Lower leg skin (tissue), 4 donors: ENCODE measurements around the gene SPAG5. TPM values are rescaled to one million over a fixed set of nuclear protein-coding genes. Genes with fewer than 3 reads are reported as not detected.

Experiments used
- DNase-seq, 2 donors: peaks; one replicate each; pipeline ENCODE4 v3.0.0-alpha.2; 2019; ENCODE audit warnings: low spot score in 2 of 2
- H3K4me3 ChIP-seq: fragments of 200-600 bp; sonication (generic); 2 replicates; pipeline ENCODE4 v1.5.1; 2017; ENCODE audit warnings: mild to moderate bottlenecking, low read depth; ENCODE audit not compliant: poor library complexity, severe bottlenecking
- POLR2A ChIP-seq, 2 donors: fragments of 450-650 bp; IDR thresholded peaks; one replicate each; pipeline ENCODE4 v1.6.1; 2016 to 2017; ENCODE audit warnings: antibody characterized with exemption in 2 of 2, mild to moderate bottlenecking in 1 of 2, moderate library complexity in 1 of 2
- WGBS, 2 donors: methylation state at CpG; one replicate each; pipeline ENCODE4 v1.1.5; 2018; 5-methylcytosine and 5-hydroxymethylcytosine counted together
- intact Hi-C: fragments of 100-400 bp; cut with DNase I; formaldehyde crosslinking; loops from one replicate; pipeline ENCODE4 v1.15.0; 2023; ENCODE audit warnings: low total_unique reads
- total RNA-seq, 4 donors: library from RNA; depleted of rRNA; stranded (reverse); fragments of >200 nt; gene quantifications; one replicate each; pipeline ENCODE4 v1.1.0, GENCODE V29; 2016
- TF ChIP-seq, protein P1 (sequence below), 3 donors: fragments of 450-650 bp; IDR thresholded peaks; one replicate each; pipeline ENCODE4 v1.5.1; 2016; ENCODE audit warnings: antibody characterized with exemption in 3 of 3, mild to moderate bottlenecking in 3 of 3, moderate library complexity in 2 of 3

SPAG5 gene
- total RNA-seq, 4 donors from 2014 or later: 4.0 to 12.4 (median 7.7) TPM

DNA sequence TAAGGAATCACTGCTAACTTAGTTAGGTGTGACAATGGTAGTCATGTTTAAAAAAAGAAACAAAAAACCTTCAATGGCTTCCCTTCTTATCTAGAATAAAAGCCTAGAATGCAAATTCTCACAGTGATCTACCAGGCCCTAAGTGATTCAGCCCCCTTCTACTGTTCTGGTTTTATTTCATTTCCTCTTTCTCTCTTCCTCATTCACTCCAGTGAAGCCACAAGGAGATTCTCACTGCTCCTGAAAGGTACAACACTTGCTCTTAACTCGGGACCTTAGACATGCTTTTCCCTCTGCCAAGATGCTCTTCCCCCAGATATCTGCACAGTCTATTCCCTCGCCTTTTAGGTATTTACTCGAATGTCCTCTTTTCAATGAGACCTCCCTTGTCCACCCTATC lies 31.2 kb downstream of the SPAG5 start:
- 90 to 93% methylated on average over 3 of the region's 3 CpGs for WGBS, 2 donors

DNA sequence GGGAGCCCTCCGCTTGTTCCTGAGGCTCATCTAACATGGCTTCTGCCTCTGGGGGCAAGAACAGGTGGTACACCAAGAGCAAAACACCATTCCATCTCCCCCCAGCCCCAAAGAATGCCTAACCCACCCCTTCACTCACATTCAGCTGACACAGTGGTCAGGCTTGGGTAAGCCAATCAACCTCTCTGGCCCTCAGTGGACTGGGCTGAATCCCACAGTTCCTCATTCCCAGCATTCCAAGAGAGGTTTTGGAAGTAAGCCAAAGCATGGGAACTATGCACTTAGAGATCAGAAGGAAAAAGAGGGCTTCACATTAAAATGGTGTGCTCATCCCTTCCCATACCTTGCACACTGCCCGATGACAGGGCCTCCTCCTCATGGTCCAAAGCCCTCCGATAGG lies 35.4 kb downstream of the SPAG5 start:
- TF ChIP-seq POLR2A (IDR thresholded peaks at IDR 0.05): no peak
- TF ChIP-seq, protein P1, sequence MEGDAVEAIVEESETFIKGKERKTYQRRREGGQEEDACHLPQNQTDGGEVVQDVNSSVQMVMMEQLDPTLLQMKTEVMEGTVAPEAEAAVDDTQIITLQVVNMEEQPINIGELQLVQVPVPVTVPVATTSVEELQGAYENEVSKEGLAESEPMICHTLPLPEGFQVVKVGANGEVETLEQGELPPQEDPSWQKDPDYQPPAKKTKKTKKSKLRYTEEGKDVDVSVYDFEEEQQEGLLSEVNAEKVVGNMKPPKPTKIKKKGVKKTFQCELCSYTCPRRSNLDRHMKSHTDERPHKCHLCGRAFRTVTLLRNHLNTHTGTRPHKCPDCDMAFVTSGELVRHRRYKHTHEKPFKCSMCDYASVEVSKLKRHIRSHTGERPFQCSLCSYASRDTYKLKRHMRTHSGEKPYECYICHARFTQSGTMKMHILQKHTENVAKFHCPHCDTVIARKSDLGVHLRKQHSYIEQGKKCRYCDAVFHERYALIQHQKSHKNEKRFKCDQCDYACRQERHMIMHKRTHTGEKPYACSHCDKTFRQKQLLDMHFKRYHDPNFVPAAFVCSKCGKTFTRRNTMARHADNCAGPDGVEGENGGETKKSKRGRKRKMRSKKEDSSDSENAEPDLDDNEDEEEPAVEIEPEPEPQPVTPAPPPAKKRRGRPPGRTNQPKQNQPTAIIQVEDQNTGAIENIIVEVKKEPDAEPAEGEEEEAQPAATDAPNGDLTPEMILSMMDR (IDR thresholded peaks at IDR 0.05): no peak
- no peak overlapping the region for H3K4me3 ChIP-seq
- WGBS, 2 donors: 92 to 93% methylated on average over 3 of the region's 3 CpGs
- intact Hi-C loops: no loop called here
- DNase-seq: no peak

More for the DNA sequence above, 31.2 kb downstream of the SPAG5 start:
- no peak overlapping the region for H3K4me3 ChIP-seq
- intact Hi-C loops: no loop called here
- TF ChIP-seq POLR2A (IDR thresholded peaks at IDR 0.05): no peak
- TF ChIP-seq, protein P1 (IDR thresholded peaks at IDR 0.05): no peak
- no peak for DNase-seq

DNA sequence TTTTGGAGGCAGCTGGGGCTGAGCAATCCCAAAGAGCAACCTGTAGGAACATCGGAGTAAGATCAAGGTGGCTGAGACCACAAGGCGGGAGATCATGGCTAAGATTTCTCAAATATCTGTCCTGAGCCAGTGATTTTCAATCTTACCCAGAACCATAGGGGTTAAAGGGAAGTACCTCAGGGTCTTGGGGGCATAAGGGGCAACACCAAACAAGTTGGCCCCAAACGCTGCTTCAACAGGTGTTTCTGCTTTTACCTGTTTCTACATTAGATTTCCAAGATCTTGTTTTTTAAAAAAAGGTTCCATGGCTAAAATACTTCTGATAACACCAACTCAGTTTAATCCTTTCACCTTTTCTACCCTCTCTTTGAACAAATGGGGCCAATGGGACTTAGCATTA lies 43.8 kb downstream of the SPAG5 start:
- TF ChIP-seq, protein P1 (IDR thresholded peaks at IDR 0.05): no peak
- TF ChIP-seq POLR2A (IDR thresholded peaks at IDR 0.05): no peak
- intact Hi-C loops: no loop called here
- 90 to 98% methylated on average over 3 of the region's 3 CpGs for WGBS, 2 donors
- no peak overlapping the region for H3K4me3 ChIP-seq
- DNase-seq: no peak

DNA sequence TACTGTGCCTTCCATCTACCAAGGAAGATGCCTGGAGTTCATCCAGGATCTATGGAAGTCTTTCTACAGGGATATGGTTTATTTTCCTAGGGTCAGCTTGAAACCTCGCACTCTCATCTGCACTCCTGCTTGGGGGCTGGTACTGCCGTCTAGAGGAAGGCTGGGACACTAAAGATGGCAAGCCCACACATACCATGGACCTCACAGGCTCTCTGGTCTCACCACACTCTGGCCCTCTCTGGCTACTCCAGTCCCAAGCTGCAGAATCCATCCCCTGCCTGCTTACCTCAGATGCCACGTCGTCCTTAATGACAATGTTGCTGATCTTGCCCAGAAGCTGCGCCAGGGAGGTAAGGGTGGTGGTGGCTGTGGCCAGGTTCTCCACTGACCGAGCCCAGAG lies 44.3 kb downstream of the SPAG5 start:
- no peak for DNase-seq
- no peak overlapping the region for H3K4me3 ChIP-seq
- intact Hi-C loops: no loop called here
- TF ChIP-seq, protein P1 (IDR thresholded peaks at IDR 0.05): no peak
- no peak for TF ChIP-seq POLR2A (IDR thresholded peaks at IDR 0.05)
- 92 to 94% methylated on average over 6 of the region's 6 CpGs for WGBS, 2 donors

DNA sequence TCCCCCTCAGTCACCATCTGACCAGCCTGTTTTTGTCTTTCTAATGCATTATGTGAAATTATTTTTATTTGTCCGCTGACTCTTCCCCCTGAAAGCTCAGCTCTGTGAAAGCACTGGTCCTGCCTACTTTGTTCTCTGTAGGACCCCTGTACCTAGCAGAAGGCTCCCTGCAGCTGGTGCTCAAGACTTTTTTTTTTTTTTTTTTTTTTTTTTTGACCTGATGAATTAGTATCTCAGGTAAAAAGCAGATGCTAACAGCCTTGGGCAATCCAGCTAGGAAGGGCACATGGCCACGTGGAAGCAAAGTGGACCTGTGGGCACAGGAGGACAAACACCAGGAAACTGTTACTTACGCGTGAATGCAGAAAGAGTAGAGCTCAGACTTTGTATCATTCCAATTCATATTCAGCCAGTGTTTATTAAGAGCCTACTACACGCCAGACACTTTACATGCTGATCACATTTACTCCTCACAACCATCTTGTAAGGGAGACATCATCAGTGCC lies 45.8 kb downstream of the SPAG5 start:
- no peak overlapping the region for H3K4me3 ChIP-seq
- 90 to 91% methylated on average over 5 of the region's 5 CpGs for WGBS, 2 donors
- TF ChIP-seq POLR2A (IDR thresholded peaks at IDR 0.05): no peak
- TF ChIP-seq, protein P1 (IDR thresholded peaks at IDR 0.05): no peak
- no peak for DNase-seq
- intact Hi-C loops: loop anchor here (1.0 kb wide), 1 partner anchor 38 kb away; no protein-coding TSS in a partner anchor
